Measurements from ENCODE around the gene KBTBD2.
"Not testable (repeated sequence)": the region's sequence is repeated elsewhere in the genome, so short reads cannot be mapped to it uniquely, and the experiment has no call there.

GRCh38 chr7:32850654-32851053 lies 40.9 kb downstream of the KBTBD2 start:
- TF ChIP-seq, protein P1, sequence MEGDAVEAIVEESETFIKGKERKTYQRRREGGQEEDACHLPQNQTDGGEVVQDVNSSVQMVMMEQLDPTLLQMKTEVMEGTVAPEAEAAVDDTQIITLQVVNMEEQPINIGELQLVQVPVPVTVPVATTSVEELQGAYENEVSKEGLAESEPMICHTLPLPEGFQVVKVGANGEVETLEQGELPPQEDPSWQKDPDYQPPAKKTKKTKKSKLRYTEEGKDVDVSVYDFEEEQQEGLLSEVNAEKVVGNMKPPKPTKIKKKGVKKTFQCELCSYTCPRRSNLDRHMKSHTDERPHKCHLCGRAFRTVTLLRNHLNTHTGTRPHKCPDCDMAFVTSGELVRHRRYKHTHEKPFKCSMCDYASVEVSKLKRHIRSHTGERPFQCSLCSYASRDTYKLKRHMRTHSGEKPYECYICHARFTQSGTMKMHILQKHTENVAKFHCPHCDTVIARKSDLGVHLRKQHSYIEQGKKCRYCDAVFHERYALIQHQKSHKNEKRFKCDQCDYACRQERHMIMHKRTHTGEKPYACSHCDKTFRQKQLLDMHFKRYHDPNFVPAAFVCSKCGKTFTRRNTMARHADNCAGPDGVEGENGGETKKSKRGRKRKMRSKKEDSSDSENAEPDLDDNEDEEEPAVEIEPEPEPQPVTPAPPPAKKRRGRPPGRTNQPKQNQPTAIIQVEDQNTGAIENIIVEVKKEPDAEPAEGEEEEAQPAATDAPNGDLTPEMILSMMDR (conservative IDR thresholded peaks at IDR 0.05; ENCODE audit: low read depth in 2 of 2), result not testable (repeated sequence)
- TF ChIP-seq EZH2 (IDR thresholded peaks at IDR 0.05; ENCODE audit: low read depth, unreplicated experiment); ZNF331 (CRISPR knock-in tag; IDR thresholded peaks at IDR 0.05; ENCODE audit: low read depth); JUNB (IDR thresholded peaks at IDR 0.05; ENCODE audit: unreplicated experiment); STAT1 (IDR thresholded peaks at IDR 0.05; ENCODE audit: unreplicated experiment); CREB1 (CRISPR knock-in tag; IDR thresholded peaks at IDR 0.05; ENCODE audit: low read depth); POLR2AphosphoS5 (IDR thresholded peaks at IDR 0.05; ENCODE audit: low read depth): not testable (repeated sequence)
- TF ChIP-seq, protein P2, sequence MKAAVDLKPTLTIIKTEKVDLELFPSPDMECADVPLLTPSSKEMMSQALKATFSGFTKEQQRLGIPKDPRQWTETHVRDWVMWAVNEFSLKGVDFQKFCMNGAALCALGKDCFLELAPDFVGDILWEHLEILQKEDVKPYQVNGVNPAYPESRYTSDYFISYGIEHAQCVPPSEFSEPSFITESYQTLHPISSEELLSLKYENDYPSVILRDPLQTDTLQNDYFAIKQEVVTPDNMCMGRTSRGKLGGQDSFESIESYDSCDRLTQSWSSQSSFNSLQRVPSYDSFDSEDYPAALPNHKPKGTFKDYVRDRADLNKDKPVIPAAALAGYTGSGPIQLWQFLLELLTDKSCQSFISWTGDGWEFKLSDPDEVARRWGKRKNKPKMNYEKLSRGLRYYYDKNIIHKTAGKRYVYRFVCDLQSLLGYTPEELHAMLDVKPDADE (IDR thresholded peaks at IDR 0.05), result not testable (repeated sequence)
- TF ChIP-seq, protein P3, sequence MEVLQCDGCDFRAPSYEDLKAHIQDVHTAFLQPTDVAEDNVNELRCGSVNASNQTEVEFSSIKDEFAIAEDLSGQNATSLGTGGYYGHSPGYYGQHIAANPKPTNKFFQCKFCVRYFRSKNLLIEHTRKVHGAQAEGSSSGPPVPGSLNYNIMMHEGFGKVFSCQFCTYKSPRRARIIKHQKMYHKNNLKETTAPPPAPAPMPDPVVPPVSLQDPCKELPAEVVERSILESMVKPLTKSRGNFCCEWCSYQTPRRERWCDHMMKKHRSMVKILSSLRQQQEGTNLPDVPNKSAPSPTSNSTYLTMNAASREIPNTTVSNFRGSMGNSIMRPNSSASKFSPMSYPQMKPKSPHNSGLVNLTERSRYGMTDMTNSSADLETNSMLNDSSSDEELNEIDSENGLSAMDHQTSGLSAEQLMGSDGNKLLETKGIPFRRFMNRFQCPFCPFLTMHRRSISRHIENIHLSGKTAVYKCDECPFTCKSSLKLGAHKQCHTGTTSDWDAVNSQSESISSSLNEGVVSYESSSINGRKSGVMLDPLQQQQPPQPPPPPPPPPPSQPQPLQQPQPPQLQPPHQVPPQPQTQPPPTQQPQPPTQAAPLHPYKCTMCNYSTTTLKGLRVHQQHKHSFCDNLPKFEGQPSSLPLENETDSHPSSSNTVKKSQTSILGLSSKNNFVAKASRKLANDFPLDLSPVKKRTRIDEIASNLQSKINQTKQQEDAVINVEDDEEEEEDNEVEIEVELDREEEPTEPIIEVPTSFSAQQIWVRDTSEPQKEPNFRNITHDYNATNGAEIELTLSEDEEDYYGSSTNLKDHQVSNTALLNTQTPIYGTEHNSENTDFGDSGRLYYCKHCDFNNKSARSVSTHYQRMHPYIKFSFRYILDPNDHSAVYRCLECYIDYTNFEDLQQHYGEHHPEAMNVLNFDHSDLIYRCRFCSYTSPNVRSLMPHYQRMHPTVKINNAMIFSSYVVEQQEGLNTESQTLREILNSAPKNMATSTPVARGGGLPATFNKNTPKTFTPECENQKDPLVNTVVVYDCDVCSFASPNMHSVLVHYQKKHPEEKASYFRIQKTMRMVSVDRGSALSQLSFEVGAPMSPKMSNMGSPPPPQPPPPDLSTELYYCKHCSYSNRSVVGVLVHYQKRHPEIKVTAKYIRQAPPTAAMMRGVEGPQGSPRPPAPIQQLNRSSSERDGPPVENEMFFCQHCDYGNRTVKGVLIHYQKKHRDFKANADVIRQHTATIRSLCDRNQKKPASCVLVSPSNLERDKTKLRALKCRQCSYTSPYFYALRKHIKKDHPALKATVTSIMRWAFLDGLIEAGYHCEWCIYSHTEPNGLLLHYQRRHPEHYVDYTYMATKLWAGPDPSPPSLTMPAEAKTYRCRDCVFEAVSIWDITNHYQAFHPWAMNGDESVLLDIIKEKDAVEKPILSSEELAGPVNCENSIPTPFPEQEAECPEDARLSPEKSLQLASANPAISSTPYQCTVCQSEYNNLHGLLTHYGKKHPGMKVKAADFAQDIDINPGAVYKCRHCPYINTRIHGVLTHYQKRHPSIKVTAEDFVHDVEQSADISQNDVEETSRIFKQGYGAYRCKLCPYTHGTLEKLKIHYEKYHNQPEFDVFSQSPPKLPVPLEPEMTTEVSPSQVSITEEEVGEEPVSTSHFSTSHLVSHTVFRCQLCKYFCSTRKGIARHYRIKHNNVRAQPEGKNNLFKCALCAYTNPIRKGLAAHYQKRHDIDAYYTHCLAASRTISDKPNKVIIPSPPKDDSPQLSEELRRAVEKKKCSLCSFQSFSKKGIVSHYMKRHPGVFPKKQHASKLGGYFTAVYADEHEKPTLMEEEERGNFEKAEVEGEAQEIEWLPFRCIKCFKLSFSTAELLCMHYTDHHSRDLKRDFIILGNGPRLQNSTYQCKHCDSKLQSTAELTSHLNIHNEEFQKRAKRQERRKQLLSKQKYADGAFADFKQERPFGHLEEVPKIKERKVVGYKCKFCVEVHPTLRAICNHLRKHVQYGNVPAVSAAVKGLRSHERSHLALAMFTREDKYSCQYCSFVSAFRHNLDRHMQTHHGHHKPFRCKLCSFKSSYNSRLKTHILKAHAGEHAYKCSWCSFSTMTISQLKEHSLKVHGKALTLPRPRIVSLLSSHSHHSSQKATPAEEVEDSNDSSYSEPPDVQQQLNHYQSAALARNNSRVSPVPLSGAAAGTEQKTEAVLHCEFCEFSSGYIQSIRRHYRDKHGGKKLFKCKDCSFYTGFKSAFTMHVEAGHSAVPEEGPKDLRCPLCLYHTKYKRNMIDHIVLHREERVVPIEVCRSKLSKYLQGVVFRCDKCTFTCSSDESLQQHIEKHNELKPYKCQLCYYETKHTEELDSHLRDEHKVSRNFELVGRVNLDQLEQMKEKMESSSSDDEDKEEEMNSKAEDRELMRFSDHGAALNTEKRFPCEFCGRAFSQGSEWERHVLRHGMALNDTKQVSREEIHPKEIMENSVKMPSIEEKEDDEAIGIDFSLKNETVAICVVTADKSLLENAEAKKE (CRISPR knock-in tag; IDR thresholded peaks at IDR 0.05), result not testable (repeated sequence)
